Measurements from ENCODE around the gene SH3RF2.
A peak's percentile ranks its signal among the peaks of the same experiment; 100 is the strongest.
"Not testable (repeated sequence)": the region's sequence is repeated elsewhere in the genome, so short reads cannot be mapped to it uniquely, and the experiment has no call there.

The SH3RF2 gene

GRCh38 chr5:146098047-146098446 is 161.7 kb downstream of the SH3RF2 start:
- no peak for DNase-seq

GRCh38 chr5:146101646-146102045 is 165.3 kb downstream of the SH3RF2 start:
- no peak for DNase-seq

- peak; percentile 13 for DNase-seq
These were observed 167.2 kb downstream of the SH3RF2 start for GRCh38 chr5:146103594-146103993.

GRCh38 chr5:146105477-146105876 is 169.1 kb downstream of the SH3RF2 start, which contains the start of gene PLAC8L1:
TSS of gene PLAC8L1 (minus strand) at chr5:146105577. CDS start at chr5:146104311, 1,266 bp downstream.
- DNase-seq, result no peak

GRCh38 chr5:146107901-146108300 is 171.5 kb downstream of the SH3RF2 start:
- peak; percentile 21 for DNase-seq

- not testable (repeated sequence) for DNase-seq
These were observed 172.5 kb downstream of the SH3RF2 start for GRCh38 chr5:146108870-146109269.

GRCh38 chr5:146109379-146109778 is 173.0 kb downstream of the SH3RF2 start:
- DNase-seq, result peak; percentile 32

- peak; percentile 95 for DNase-seq
These were observed 175.0 kb downstream of the SH3RF2 start for GRCh38 chr5:146111409-146111808.

GRCh38 chr5:146112476-146112875 is 176.1 kb downstream of the SH3RF2 start:
- DNase-seq, result peak; percentile 65
